GM23248 (cell line): ENCODE data around the gene TSEN34.

Experiments used
- EZH2 ChIP-seq: fragments of 200-600 bp; sonication (generic); IDR thresholded peaks from 2 replicates; pipeline ENCODE4 v1.6.1; 2018; ENCODE audit warnings: antibody characterized with exemption, mild to moderate bottlenecking; ENCODE audit not compliant: insufficient read depth, poor library complexity, severe bottlenecking
- EZH2phosphoT487 ChIP-seq: fragments of 200-600 bp; sonication (generic); IDR thresholded peaks from 2 replicates; pipeline ENCODE4 v1.6.1; 2018; ENCODE audit warnings: antibody characterized with exemption, moderate library complexity, mild to moderate bottlenecking, low read depth; ENCODE audit not compliant: insufficient read depth

GRCh38 chr19:54172471-54173358, 18.4 kb upstream of the TSEN34 start, which contains the start of gene TMC4:
- TF ChIP-seq EZH2phosphoT487: no peak
- TF ChIP-seq EZH2: no peak
